ENCODE measurements around the gene TMEM145. TPM values are rescaled to one million over a fixed set of nuclear protein-coding genes. Genes with fewer than 3 reads are reported as not detected.

TMEM145 gene
- total and polyA plus RNA-seq, 10 of the 15 experiments (the other 5 are each of a cell fraction or from before 2014, with no cell fraction given), result 0.04 to 0.97 (median 0.16) TPM; not detected in 4

DNA sequence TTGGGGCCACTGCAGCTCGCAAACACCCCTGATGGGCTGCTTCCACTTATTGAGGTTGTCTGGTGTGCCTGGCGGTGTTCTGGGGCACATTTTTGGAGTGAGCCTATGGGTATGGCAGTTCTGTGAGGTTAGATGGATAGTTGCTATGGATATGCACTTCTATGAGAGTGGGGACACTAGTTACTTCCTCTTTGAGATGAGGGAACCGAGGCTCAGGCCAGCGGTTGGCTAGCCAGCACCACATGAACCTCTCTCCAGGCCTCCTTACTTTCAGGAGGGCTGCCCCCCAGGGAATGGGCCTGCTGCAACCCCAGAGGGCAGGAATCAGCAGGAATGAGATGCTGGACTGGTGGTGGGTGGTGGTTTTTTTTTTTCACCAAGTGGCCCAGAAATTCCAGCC is 24.7 kb upstream of the TMEM145 start (continued):
- TF ChIP-seq, protein P1, sequence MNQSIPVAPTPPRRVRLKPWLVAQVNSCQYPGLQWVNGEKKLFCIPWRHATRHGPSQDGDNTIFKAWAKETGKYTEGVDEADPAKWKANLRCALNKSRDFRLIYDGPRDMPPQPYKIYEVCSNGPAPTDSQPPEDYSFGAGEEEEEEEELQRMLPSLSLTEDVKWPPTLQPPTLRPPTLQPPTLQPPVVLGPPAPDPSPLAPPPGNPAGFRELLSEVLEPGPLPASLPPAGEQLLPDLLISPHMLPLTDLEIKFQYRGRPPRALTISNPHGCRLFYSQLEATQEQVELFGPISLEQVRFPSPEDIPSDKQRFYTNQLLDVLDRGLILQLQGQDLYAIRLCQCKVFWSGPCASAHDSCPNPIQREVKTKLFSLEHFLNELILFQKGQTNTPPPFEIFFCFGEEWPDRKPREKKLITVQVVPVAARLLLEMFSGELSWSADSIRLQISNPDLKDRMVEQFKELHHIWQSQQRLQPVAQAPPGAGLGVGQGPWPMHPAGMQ (IDR thresholded peaks at IDR 0.05; ENCODE audit: borderline replicate concordance), result no peak
- TF ChIP-seq EZH2 (IDR thresholded peaks at IDR 0.05; ENCODE audit: borderline replicate concordance, control insufficient read depth, low read depth, low read length) (no peak), SIN3A (IDR thresholded peaks at IDR 0.05; ENCODE audit: low read depth, low read length) (no peak), LARP7 (IDR thresholded peaks at IDR 0.05) (no peak), GATAD2B (conservative IDR thresholded peaks at IDR 0.05; ENCODE audit: low read depth) (no peak), CHD1 (IDR thresholded peaks at IDR 0.05; ENCODE audit: low read depth, low read length) (no peak), ZNF207 (IDR thresholded peaks at IDR 0.05; ENCODE audit: borderline replicate concordance) (no peak), IKZF1 (conservative IDR thresholded peaks at IDR 0.05) (no peak), EED (IDR thresholded peaks at IDR 0.05; ENCODE audit: low read depth) (no peak), KLF5 (IDR thresholded peaks at IDR 0.05; ENCODE audit: partially characterized antibody) (no peak), SP1 (IDR thresholded peaks at IDR 0.05; ENCODE audit: low read depth, low read length) (no peak)
- TF ChIP-seq, protein P2, sequence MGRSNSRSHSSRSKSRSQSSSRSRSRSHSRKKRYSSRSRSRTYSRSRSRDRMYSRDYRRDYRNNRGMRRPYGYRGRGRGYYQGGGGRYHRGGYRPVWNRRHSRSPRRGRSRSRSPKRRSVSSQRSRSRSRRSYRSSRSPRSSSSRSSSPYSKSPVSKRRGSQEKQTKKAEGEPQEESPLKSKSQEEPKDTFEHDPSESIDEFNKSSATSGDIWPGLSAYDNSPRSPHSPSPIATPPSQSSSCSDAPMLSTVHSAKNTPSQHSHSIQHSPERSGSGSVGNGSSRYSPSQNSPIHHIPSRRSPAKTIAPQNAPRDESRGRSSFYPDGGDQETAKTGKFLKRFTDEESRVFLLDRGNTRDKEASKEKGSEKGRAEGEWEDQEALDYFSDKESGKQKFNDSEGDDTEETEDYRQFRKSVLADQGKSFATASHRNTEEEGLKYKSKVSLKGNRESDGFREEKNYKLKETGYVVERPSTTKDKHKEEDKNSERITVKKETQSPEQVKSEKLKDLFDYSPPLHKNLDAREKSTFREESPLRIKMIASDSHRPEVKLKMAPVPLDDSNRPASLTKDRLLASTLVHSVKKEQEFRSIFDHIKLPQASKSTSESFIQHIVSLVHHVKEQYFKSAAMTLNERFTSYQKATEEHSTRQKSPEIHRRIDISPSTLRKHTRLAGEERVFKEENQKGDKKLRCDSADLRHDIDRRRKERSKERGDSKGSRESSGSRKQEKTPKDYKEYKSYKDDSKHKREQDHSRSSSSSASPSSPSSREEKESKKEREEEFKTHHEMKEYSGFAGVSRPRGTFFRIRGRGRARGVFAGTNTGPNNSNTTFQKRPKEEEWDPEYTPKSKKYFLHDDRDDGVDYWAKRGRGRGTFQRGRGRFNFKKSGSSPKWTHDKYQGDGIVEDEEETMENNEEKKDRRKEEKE (IDR thresholded peaks at IDR 0.05), result no peak
- TF ChIP-seq, protein P3, sequence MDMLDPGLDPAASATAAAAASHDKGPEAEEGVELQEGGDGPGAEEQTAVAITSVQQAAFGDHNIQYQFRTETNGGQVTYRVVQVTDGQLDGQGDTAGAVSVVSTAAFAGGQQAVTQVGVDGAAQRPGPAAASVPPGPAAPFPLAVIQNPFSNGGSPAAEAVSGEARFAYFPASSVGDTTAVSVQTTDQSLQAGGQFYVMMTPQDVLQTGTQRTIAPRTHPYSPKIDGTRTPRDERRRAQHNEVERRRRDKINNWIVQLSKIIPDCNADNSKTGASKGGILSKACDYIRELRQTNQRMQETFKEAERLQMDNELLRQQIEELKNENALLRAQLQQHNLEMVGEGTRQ (IDR thresholded peaks at IDR 0.05; ENCODE audit: borderline replicate concordance, low read depth, low read length), result no peak

Data from GM12878 (cell line).